Neural cell (in vitro differentiated cells): ENCODE results near the gene CRYGS. TPM values are rescaled to one million over a fixed set of nuclear protein-coding genes. Genes with fewer than 3 reads are reported as not detected.
"Not testable (repeated sequence)": the region's sequence is repeated elsewhere in the genome, so short reads cannot be mapped to it uniquely, and the experiment has no call there.

ENCODE experiments used
- H2AFZ ChIP-seq: fragments of 200-600, 300-800 bp; sonication (generic), shearing (Covaris generic); 2 replicates; pipeline ENCODE4 v1.6.0; 2014; ENCODE audit warnings: low read depth, mild to moderate bottlenecking, antibody characterized with exemption, low read length, moderate library complexity
- H3F3A ChIP-seq: fragments of 200-600 bp; shearing (Covaris generic); 2 replicates; pipeline ENCODE4 v1.6.1; 2016; ENCODE audit warnings: mild to moderate bottlenecking, moderate library complexity, mixed read lengths, antibody characterized with exemption, low read length; ENCODE audit not compliant: insufficient read depth, poor library complexity, severe bottlenecking
- H3K27ac ChIP-seq: fragments of 200-600, 300-800 bp; sonication (generic), shearing (Covaris generic); 2 replicates; pipeline ENCODE4 v1.5.1; 2014; ENCODE audit warnings: mild to moderate bottlenecking, low read length, moderate library complexity
- H3K27me3 ChIP-seq: fragments of 300-800, 200-600 bp; sonication (generic), shearing (Covaris generic); 2 replicates; pipeline ENCODE4 v1.6.0; 2014; ENCODE audit warnings: mild to moderate bottlenecking, low read depth, low read length, moderate library complexity; ENCODE audit not compliant: insufficient read depth
- H3K36me3 ChIP-seq: fragments of 300-800, 200-600 bp; sonication (generic), shearing (Covaris generic); 2 replicates; pipeline ENCODE4 v1.5.1; 2014; ENCODE audit warnings: mild to moderate bottlenecking, antibody characterized with exemption, low read length, moderate library complexity; ENCODE audit not compliant: insufficient read depth
- H3K4me2 ChIP-seq: fragments of 300-800, 200-600 bp; sonication (generic), shearing (Covaris generic); 2 replicates; pipeline ENCODE4 v1.6.0; 2014; ENCODE audit warnings: mild to moderate bottlenecking, low read length
- H3K4me3 ChIP-seq: fragments of 300-800, 200-600 bp; sonication (generic), shearing (Covaris generic); 2 replicates; pipeline ENCODE4 v1.5.1; 2014; ENCODE audit warnings: mild to moderate bottlenecking, low read length, moderate library complexity
- H3K79me2 ChIP-seq: fragments of 200-600 bp; shearing (Covaris generic); replicated peaks from 2 replicates; pipeline ENCODE4 v1.6.0; 2014; ENCODE audit warnings: mild to moderate bottlenecking, low read length, moderate library complexity; ENCODE audit not compliant: insufficient read depth
- H3K9ac ChIP-seq: fragments of 300-800, 200-600 bp; sonication (generic), shearing (Covaris generic); 2 replicates; pipeline ENCODE4 v1.6.1; 2016; ENCODE audit warnings: mild to moderate bottlenecking, low read length, mixed read lengths
- H3K9me2 ChIP-seq: fragments of 200-600 bp; shearing (Covaris generic); 2 replicates; pipeline ENCODE4 v1.6.1; 2016; ENCODE audit warnings: mild to moderate bottlenecking, low read length, mixed read lengths; ENCODE audit not compliant: insufficient read depth
- H3K9me3 ChIP-seq: fragments of 200-600, 300-800 bp; sonication (generic), shearing (Covaris generic); 2 replicates; pipeline ENCODE4 v1.6.1; 2016; ENCODE audit warnings: mild to moderate bottlenecking, mixed run types, low read length, moderate library complexity, mixed read lengths
- H4K20me1 ChIP-seq: fragments of 200-600 bp; shearing (Covaris generic); 2 replicates; pipeline ENCODE4 v1.6.1; 2016; ENCODE audit warnings: mild to moderate bottlenecking, mixed run types; ENCODE audit not compliant: insufficient read depth
- CTCF ChIP-seq: fragments of 450-650 bp; IDR thresholded peaks from 2 replicates; pipeline ENCODE4 v1.5.1; 2014; ENCODE audit warnings: antibody characterized with exemption, mild to moderate bottlenecking, moderate library complexity; ENCODE audit not compliant: poor library complexity, severe bottlenecking
- EP300 ChIP-seq: fragments of 450-650 bp; conservative IDR thresholded peaks from 2 replicates; pipeline ENCODE4 v1.6.1; 2014; ENCODE audit warnings: antibody characterized with exemption, mild to moderate bottlenecking, moderate library complexity; ENCODE audit not compliant: poor library complexity, severe bottlenecking
- EZH2 ChIP-seq: fragments of 200-600, 300-800 bp; shearing (Covaris generic), sonication (generic); IDR thresholded peaks from 2 replicates; pipeline ENCODE4 v1.6.1; 2014; ENCODE audit warnings: antibody characterized with exemption, low read length, borderline replicate concordance, mild to moderate bottlenecking; ENCODE audit not compliant: insufficient read depth, poor library complexity, severe bottlenecking
- MXI1 ChIP-seq: fragments of 450-650 bp; conservative IDR thresholded peaks from 2 replicates; pipeline ENCODE4 v1.6.1; 2014; ENCODE audit warnings: antibody characterized with exemption, mild to moderate bottlenecking; ENCODE audit not compliant: poor library complexity, severe bottlenecking
- POLR2AphosphoS5 ChIP-seq: IDR thresholded peaks from 2 replicates; pipeline ENCODE4 v1.6.1; 2012
- RAD21 ChIP-seq: fragments of 450-650 bp; conservative IDR thresholded peaks from 2 replicates; pipeline ENCODE4 v1.6.1; 2014; ENCODE audit warnings: antibody characterized with exemption, mild to moderate bottlenecking, moderate library complexity
- REST ChIP-seq: IDR thresholded peaks from 2 replicates; pipeline ENCODE4 v1.6.1; 2012; ENCODE audit warnings: borderline replicate concordance
- SMC3 ChIP-seq: fragments of 450-650 bp; conservative IDR thresholded peaks from 2 replicates; pipeline ENCODE4 v1.6.1; 2014; ENCODE audit warnings: antibody characterized with exemption, mild to moderate bottlenecking, moderate library complexity; ENCODE audit not compliant: poor library complexity
- TAF1 ChIP-seq: IDR thresholded peaks from 2 replicates; pipeline ENCODE4 v1.6.1; 2012; ENCODE audit warnings: low read depth
- polyA plus RNA-seq: library from polyadenylated mRNA; depleted of rRNA; stranded (reverse); fragments of >200 nt; gene quantifications from 2 replicates; pipeline ENCODE4 v1.2.3, GENCODE V29; 2014

The CRYGS gene
- polyA plus RNA-seq, 1 donor from 2014 or later = 7.7 TPM

GRCh38 chr3:186532598-186533072 lies 11.5 kb downstream of the CRYGS start:
- Histone ChIP-seq H3K4me3 (no peak overlapping the region), H3K9me2 (no peaks in the 10 kb centered on the region), H3K4me2 (no peak overlapping the region), H3K79me2 (no peaks in the 10 kb centered on the region), H3K27ac (no peak overlapping the region), H3K9me3 (no peaks in the 10 kb centered on the region), H2AFZ (no peak overlapping the region), H4K20me1 (no peaks in the 10 kb centered on the region), H3K9ac (no peak overlapping the region), H3K36me3 (no peaks in the 10 kb centered on the region), H3F3A (no peaks in the 10 kb centered on the region), H3K27me3 (no peaks in the 10 kb centered on the region)
- TF ChIP-seq RAD21 = no peak
- no peak for TF ChIP-seq EP300
- TF ChIP-seq TAF1 = no peak
- no peak for TF ChIP-seq MXI1
- TF ChIP-seq EZH2 = no peak
- TF ChIP-seq SMC3 = no peak

GRCh38 chr3:186531694-186532093 lies 12.5 kb downstream of the CRYGS start:
- not testable (repeated sequence) for H3K9me3 ChIP-seq, H3K36me3 ChIP-seq, H3K9me2 ChIP-seq, H3K27ac ChIP-seq, H3K9ac ChIP-seq, H2AFZ ChIP-seq, H3K79me2 ChIP-seq, H4K20me1 ChIP-seq, H3F3A ChIP-seq, H3K4me2 ChIP-seq, H3K4me3 ChIP-seq, H3K27me3 ChIP-seq

GRCh38 chr3:186530415-186530814 lies 13.8 kb downstream of the CRYGS start:
- no peaks in the 10 kb centered on the region for H3K36me3 ChIP-seq
- no peak overlapping the region for H3K9ac ChIP-seq
- H3K4me3 ChIP-seq = no peak overlapping the region
- no peak overlapping the region for H2AFZ ChIP-seq
- H3K4me2 ChIP-seq = no peak overlapping the region
- H3F3A ChIP-seq = no peaks in the 10 kb centered on the region
- TF ChIP-seq SMC3 (no peak), EZH2 (no peak), EP300 (no peak), TAF1 (no peak), RAD21 (no peak), POLR2AphosphoS5 (no peak), MXI1 (no peak), CTCF (no peak), REST (no peak)
- no peak overlapping the region for H3K27ac ChIP-seq
- no peaks in the 10 kb centered on the region for H3K79me2 ChIP-seq
- no peaks in the 10 kb centered on the region for H3K27me3 ChIP-seq
- no peaks in the 10 kb centered on the region for H3K9me3 ChIP-seq
- H3K9me2 ChIP-seq = no peaks in the 10 kb centered on the region
- H4K20me1 ChIP-seq = no peaks in the 10 kb centered on the region
